ENCODE measurements around the gene CPB1.

The CPB1 gene

GRCh38 chr3:148791920-148792319 is 35.7 kb upstream of the CPB1 start:
- no peak for TF ChIP-seq CTCF (conservative IDR thresholded peaks at IDR 0.05; ENCODE audit: low read depth, low read length)
- DNase-seq (ENCODE audit: low read depth): no peak

GRCh38 chr3:148792516-148792915 is 35.1 kb upstream of the CPB1 start:
- TF ChIP-seq CTCF (conservative IDR thresholded peaks at IDR 0.05; ENCODE audit: low read depth, low read length): no peak
- no peak for DNase-seq (ENCODE audit: low read depth)
- H3K4me3 ChIP-seq (ENCODE audit: low read length): no peak overlapping the region

More at GRCh38 chr3:148791920-148792319, 35.7 kb upstream of the CPB1 start:
- H3K4me3 ChIP-seq (ENCODE audit: low read length): no peak overlapping the region

- no peak for TF ChIP-seq CTCF (conservative IDR thresholded peaks at IDR 0.05; ENCODE audit: low read depth, low read length)
- H3K4me3 ChIP-seq (ENCODE audit: low read length): no peak overlapping the region
- DNase-seq (ENCODE audit: low read depth): no peak
Observed at GRCh38 chr3:148796799-148797198, 30.8 kb upstream of the CPB1 start.

DNA sequence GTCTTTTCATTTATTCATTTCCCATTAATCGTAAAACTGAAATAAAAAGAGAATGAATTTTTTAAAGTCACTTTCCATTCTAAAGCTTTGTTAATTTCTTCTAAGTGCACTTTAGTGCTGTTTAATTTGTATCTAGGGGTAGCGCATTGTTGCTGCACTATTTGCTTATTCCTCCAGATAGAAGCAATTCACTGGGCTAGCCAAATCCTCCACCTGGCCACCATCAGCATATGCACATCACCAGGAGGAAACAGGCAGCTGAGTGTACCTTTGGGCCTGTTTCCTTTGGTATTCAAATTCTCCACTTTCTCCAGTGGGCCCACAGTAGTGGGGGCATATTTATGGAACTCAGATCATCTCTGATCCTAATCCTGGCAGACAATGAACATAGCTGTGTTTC is 29.8 kb upstream of the CPB1 start:
- DNase-seq (ENCODE audit: low read depth): no peak
- H3K4me3 ChIP-seq (ENCODE audit: low read length): no peak overlapping the region
- TF ChIP-seq CTCF (conservative IDR thresholded peaks at IDR 0.05; ENCODE audit: low read depth, low read length): no peak

- no peak for DNase-seq (ENCODE audit: low read depth)
Observed at GRCh38 chr3:148800414-148800813, 27.2 kb upstream of the CPB1 start.

DNA sequence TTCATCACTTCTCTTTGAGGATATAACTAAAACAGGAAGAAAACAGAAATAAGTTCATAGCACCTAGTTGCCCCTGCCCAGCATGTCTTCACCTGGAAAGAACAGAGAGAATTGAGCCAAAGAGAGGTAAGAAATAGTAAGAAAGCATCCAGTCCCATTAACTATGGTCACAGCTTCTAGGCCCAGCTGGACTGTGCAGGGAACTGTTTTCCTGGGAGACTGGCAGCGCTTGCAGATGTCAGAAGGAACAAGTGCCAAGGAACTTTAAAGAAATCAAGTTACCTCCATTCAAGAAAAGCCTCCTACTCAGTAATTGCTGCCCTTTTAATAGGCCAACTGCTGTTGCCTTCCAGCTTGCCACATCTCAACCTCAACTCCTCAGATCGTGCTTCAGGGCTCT is 17.8 kb upstream of the CPB1 start:
- no peak overlapping the region for H3K4me3 ChIP-seq (ENCODE audit: low read length)
- no peak for TF ChIP-seq CTCF (conservative IDR thresholded peaks at IDR 0.05; ENCODE audit: low read depth, low read length)
- no peak for DNase-seq (ENCODE audit: low read depth)

More at GRCh38 chr3:148800414-148800813, 27.2 kb upstream of the CPB1 start:
- H3K4me3 ChIP-seq (ENCODE audit: low read length): no peak overlapping the region
- no peak for TF ChIP-seq CTCF (conservative IDR thresholded peaks at IDR 0.05; ENCODE audit: low read depth, low read length)

DNA sequence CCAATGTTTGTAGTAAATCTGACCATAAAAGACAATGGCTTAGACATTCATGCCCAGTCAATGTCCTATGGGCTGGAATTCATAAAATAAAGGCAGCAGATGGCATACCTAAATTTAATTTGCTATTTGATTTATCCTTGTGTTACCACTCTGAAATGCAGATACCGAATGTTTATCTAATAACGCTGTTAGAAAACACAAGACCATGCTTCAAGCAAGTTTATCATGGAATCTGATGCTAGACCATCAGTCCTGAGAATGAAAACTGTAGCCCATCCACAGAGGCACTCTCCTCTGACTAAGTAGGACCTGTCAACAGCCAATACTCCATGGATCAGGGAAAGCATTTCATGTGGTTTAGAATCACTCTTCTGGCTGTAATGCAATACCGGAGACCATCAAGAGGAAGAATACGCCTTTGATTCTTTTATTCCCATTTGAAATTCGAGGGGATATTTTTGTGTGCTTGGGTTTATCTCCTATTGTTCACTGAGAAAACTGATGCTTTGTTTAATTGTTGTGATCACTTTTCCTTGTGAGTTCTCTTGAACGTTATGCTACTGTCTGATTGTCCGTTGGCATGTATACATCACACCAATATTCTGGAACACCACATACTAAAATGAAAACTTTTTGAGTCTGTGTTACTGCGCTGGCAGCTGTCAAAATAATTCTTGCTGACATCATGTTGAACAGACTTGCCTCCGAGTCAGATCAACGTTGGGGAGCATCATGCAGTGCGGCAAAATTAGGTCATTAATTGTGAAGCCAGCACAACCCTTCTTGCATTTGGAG is 12.1 kb upstream of the CPB1 start:
- no peak overlapping the region for H3K4me3 ChIP-seq (ENCODE audit: low read length)
- DNase-seq (ENCODE audit: low read depth): no peak
- no peak for TF ChIP-seq CTCF (conservative IDR thresholded peaks at IDR 0.05; ENCODE audit: low read depth, low read length)
